ENCODE results near the gene FLNA. TPM values are rescaled to one million over a fixed set of nuclear protein-coding genes. Genes with fewer than 3 reads are reported as not detected.

FLNA gene
- total and polyA plus RNA-seq, 2 experiments from 2014 or later, result 1,379 to 2,857 TPM

GRCh38 chrX:154358011-154358410 lies 16.4 kb downstream of the FLNA start:
- H3K4me3 ChIP-seq, result no peak overlapping the region
- no peak overlapping the region for H3K27ac ChIP-seq
- H3K79me2 ChIP-seq (ENCODE audit: insufficient read depth), result peaks cover 60% of the 10 kb centered on the region
- H3K4me1 ChIP-seq (ENCODE audit: insufficient read depth), result no peaks in the 10 kb centered on the region
- in situ Hi-C loops (cut with MboI), result no loop called here
- H3K9me2 ChIP-seq (ENCODE audit: insufficient read depth), result no peaks in the 10 kb centered on the region
- 100% methylated on average over 2 of the region's 11 CpGs; no CpG with 5 or more reads in 1 of the 2 experiments for WGBS, 2 experiments (ENCODE audit: low coverage in 1 of 2, low lambda C conversion rate in 2 of 2, missing lambda C conversion rate in 2 of 2)
- H3K4me2 ChIP-seq (ENCODE audit: unreplicated experiment), result no peak overlapping the region
- H3K36me3 ChIP-seq (ENCODE audit: low read depth), result peaks cover 6% of the 10 kb centered on the region; the same call in 1 of the 2 replicates
- TF ChIP-seq EZH2 (IDR thresholded peaks at IDR 0.05; ENCODE audit: insufficient read depth, poor library complexity, severe bottlenecking) (no peak), EZH2phosphoT487 (IDR thresholded peaks at IDR 0.05; ENCODE audit: insufficient read depth, low read depth) (no peak)
- peaks cover 27% of the 10 kb centered on the region for H3F3A ChIP-seq (ENCODE audit: insufficient read depth)
- no peak overlapping the region for H2AFZ ChIP-seq
- H3K9me3 ChIP-seq (ENCODE audit: low read depth), result no peaks in the 10 kb centered on the region
- no peak overlapping the region for H3K9ac ChIP-seq
- no peaks in the 10 kb centered on the region; the same call in 1 of the 2 replicates for H4K20me1 ChIP-seq (ENCODE audit: insufficient read depth)
- DNase-seq, result no peak
- no peaks in the 10 kb centered on the region for H3K27me3 ChIP-seq (replicated peaks; ENCODE audit: insufficient read depth)

GRCh38 chrX:154357205-154357604 lies 17.2 kb downstream of the FLNA start:
- Histone ChIP-seq H3K9me2 (ENCODE audit: insufficient read depth) (no peaks in the 10 kb centered on the region), H3K79me2 (ENCODE audit: insufficient read depth) (peaks cover 52% of the 10 kb centered on the region), H3F3A (ENCODE audit: insufficient read depth) (peaks cover 26% of the 10 kb centered on the region), H3K36me3 (ENCODE audit: low read depth) (peaks cover 6% of the 10 kb centered on the region; the same call in 1 of the 2 replicates), H2AFZ (no peak overlapping the region), H3K9me3 (ENCODE audit: low read depth) (no peaks in the 10 kb centered on the region), H3K4me1 (ENCODE audit: insufficient read depth) (no peaks in the 10 kb centered on the region), H3K9ac (no peak overlapping the region), H3K4me3 (no peak overlapping the region), H3K27me3 (replicated peaks; ENCODE audit: insufficient read depth) (no peaks in the 10 kb centered on the region), H4K20me1 (ENCODE audit: insufficient read depth) (no peaks in the 10 kb centered on the region; the same call in 1 of the 2 replicates), H3K27ac (no peak overlapping the region), H3K4me2 (ENCODE audit: unreplicated experiment) (no peak overlapping the region)
- TF ChIP-seq EZH2 (IDR thresholded peaks at IDR 0.05; ENCODE audit: insufficient read depth, poor library complexity, severe bottlenecking) (no peak), EZH2phosphoT487 (IDR thresholded peaks at IDR 0.05; ENCODE audit: insufficient read depth, low read depth) (no peak)
- in situ Hi-C loops (cut with MboI), result no loop called here
- 97% methylated on average over 22 to 26 of the region's 27 CpGs for WGBS, 2 experiments (ENCODE audit: low coverage in 1 of 2, low lambda C conversion rate in 2 of 2, missing lambda C conversion rate in 2 of 2)
- no peak for DNase-seq

GRCh38 chrX:154356596-154356995 lies 17.8 kb downstream of the FLNA start:
- no peak for TF ChIP-seq EZH2 (IDR thresholded peaks at IDR 0.05; ENCODE audit: insufficient read depth, poor library complexity, severe bottlenecking)
- TF ChIP-seq EZH2phosphoT487 (IDR thresholded peaks at IDR 0.05; ENCODE audit: insufficient read depth, low read depth), result no peak
- Histone ChIP-seq H3F3A (ENCODE audit: insufficient read depth) (peaks cover 20% of the 10 kb centered on the region), H2AFZ (no peak overlapping the region), H3K9me3 (ENCODE audit: low read depth) (no peaks in the 10 kb centered on the region), H3K4me3 (no peak overlapping the region), H3K27ac (no peak overlapping the region), H3K27me3 (replicated peaks; ENCODE audit: insufficient read depth) (no peaks in the 10 kb centered on the region), H4K20me1 (ENCODE audit: insufficient read depth) (no peaks in the 10 kb centered on the region; the same call in 1 of the 2 replicates), H3K9me2 (ENCODE audit: insufficient read depth) (no peaks in the 10 kb centered on the region), H3K4me2 (ENCODE audit: unreplicated experiment) (no peak overlapping the region), H3K4me1 (ENCODE audit: insufficient read depth) (no peaks in the 10 kb centered on the region), H3K79me2 (ENCODE audit: insufficient read depth) (peaks cover 46% of the 10 kb centered on the region), H3K36me3 (ENCODE audit: low read depth) (peaks cover 6% of the 10 kb centered on the region; the same call in 1 of the 2 replicates), H3K9ac (no peak overlapping the region)
- no peak for DNase-seq
- in situ Hi-C loops (cut with MboI), result no loop called here
- 87 to 91% methylated on average over 8 to 12 of the region's 13 CpGs for WGBS, 2 experiments (ENCODE audit: low coverage in 1 of 2, low lambda C conversion rate in 2 of 2, missing lambda C conversion rate in 2 of 2)

- no peak overlapping the region for H2AFZ ChIP-seq
- no peak for DNase-seq
- no peak overlapping the region for H3K4me2 ChIP-seq (ENCODE audit: unreplicated experiment)
- TF ChIP-seq EZH2 (IDR thresholded peaks at IDR 0.05; ENCODE audit: insufficient read depth, poor library complexity, severe bottlenecking) (no peak), EZH2phosphoT487 (IDR thresholded peaks at IDR 0.05; ENCODE audit: insufficient read depth, low read depth) (no peak)
- in situ Hi-C loops (cut with MboI), result no loop called here
- H3K79me2 ChIP-seq (ENCODE audit: insufficient read depth), result peaks cover 40% of the 10 kb centered on the region
- H3K36me3 ChIP-seq (ENCODE audit: low read depth), result peaks cover 6% of the 10 kb centered on the region; the same call in 1 of the 2 replicates
- peaks cover 14% of the 10 kb centered on the region; the same call in 1 of the 2 replicates for H3F3A ChIP-seq (ENCODE audit: insufficient read depth)
- no peaks in the 10 kb centered on the region for H3K27me3 ChIP-seq (replicated peaks; ENCODE audit: insufficient read depth)
- no peaks in the 10 kb centered on the region for H3K4me1 ChIP-seq (ENCODE audit: insufficient read depth)
- no peak overlapping the region for H3K9ac ChIP-seq
- no peak overlapping the region for H3K4me3 ChIP-seq
- no peak overlapping the region for H3K27ac ChIP-seq
- H3K9me2 ChIP-seq (ENCODE audit: insufficient read depth), result no peaks in the 10 kb centered on the region
- 76 to 90% methylated on average over 4 to 6 of the region's 12 CpGs for WGBS, 2 experiments (ENCODE audit: low coverage in 1 of 2, low lambda C conversion rate in 2 of 2, missing lambda C conversion rate in 2 of 2)
- no peaks in the 10 kb centered on the region; the same call in 1 of the 2 replicates for H4K20me1 ChIP-seq (ENCODE audit: insufficient read depth)
- H3K9me3 ChIP-seq (ENCODE audit: low read depth), result no peaks in the 10 kb centered on the region
Measured at GRCh38 chrX:154355776-154356140, 18.7 kb downstream of the FLNA start.

All from GM23248 (cell line).